ENCODE data around the gene ZC3H14.

The ZC3H14 gene

GRCh38 chr14:88607829-88608228 is 45.0 kb downstream of the ZC3H14 start:
- TF ChIP-seq, protein P1, sequence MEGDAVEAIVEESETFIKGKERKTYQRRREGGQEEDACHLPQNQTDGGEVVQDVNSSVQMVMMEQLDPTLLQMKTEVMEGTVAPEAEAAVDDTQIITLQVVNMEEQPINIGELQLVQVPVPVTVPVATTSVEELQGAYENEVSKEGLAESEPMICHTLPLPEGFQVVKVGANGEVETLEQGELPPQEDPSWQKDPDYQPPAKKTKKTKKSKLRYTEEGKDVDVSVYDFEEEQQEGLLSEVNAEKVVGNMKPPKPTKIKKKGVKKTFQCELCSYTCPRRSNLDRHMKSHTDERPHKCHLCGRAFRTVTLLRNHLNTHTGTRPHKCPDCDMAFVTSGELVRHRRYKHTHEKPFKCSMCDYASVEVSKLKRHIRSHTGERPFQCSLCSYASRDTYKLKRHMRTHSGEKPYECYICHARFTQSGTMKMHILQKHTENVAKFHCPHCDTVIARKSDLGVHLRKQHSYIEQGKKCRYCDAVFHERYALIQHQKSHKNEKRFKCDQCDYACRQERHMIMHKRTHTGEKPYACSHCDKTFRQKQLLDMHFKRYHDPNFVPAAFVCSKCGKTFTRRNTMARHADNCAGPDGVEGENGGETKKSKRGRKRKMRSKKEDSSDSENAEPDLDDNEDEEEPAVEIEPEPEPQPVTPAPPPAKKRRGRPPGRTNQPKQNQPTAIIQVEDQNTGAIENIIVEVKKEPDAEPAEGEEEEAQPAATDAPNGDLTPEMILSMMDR (IDR thresholded peaks at IDR 0.05; ENCODE audit: extremely low read depth, missing control alignments) = no peak

DNA sequence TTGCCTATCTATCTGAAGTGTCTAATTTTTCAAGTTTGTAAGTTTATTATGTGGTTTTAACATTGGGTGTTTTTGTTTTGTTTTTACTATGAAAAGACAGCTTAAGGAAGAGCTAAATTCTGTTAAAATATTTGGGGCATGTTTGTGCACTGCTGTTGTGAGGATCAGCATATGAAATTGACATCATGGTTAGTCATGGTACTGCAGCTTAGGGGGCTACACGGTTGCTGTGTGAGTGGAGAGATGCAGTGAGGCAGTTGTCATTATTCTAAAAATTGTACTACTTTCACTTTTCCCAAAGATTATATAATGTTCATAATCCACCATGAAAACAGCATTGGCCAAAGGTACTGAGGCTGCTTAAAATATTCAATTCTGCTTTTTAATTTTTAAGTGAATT is 49.0 kb downstream of the ZC3H14 start:
- DNase-seq (ENCODE audit: low spot score) = no peak
- TF ChIP-seq, protein P1 (IDR thresholded peaks at IDR 0.05; ENCODE audit: extremely low read depth, missing control alignments) = no peak

More at GRCh38 chr14:88607829-88608228, 45.0 kb downstream of the ZC3H14 start:
- DNase-seq (ENCODE audit: low spot score) = no peak

DNA sequence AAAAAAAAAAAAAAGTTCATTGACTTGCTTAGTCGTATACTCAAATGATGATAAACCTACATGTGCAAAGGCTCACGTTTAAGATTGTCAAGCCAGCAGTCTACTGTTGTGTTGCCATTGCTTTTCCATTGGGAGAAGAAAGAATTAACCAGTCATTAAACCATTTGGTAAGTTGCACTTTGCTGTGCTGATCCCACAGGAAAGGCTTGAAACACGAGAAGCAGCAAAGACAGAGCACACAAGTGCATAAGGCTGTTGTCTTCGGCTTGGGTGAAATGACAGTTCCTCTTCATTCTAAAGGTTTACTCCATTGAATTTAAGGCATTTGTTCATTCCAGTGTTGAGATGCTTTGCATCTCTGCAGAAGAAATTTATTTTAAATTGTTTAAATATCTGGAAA is 50.1 kb downstream of the ZC3H14 start:
- DNase-seq (ENCODE audit: low spot score) = no peak
- TF ChIP-seq, protein P1 (IDR thresholded peaks at IDR 0.05; ENCODE audit: extremely low read depth, missing control alignments) = no peak

GRCh38 chr14:88613552-88614010 is 50.7 kb downstream of the ZC3H14 start:
- TF ChIP-seq, protein P1 (IDR thresholded peaks at IDR 0.05; ENCODE audit: extremely low read depth, missing control alignments) = no peak
- DNase-seq (ENCODE audit: low spot score) = peak; percentile 7

DNA sequence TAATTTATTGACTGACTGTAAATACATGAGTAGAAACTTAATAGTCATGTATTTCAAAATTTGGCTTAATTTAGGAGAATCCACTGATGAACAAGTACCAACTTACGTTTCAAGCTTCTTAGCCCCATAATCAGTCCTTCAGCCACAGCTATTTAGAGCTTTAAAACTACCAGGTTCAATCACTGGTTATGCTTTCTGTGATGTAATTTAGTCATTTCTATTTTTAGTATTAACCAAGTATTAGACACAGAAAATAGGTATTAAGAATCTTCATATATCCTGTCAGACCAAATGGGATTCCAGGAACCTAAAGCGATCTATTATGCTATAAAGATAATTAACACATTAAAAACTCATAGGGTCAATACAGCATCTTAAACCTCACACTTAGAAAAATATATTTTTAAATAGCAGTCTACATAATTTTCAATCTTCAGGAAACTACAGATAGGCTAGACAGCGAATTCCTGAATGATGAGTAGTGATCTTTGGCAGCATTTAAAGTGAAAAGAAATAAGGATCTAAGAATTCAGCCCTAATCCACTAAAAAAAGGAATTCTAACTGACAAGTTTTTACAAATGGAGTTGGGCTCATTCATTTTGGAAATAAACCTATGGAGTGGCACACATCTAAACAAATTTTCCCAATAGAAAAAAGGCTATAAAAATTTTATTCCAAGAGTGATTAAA is 51.5 kb downstream of the ZC3H14 start:
- DNase-seq (ENCODE audit: low spot score) = peak; percentile 19

DNA sequence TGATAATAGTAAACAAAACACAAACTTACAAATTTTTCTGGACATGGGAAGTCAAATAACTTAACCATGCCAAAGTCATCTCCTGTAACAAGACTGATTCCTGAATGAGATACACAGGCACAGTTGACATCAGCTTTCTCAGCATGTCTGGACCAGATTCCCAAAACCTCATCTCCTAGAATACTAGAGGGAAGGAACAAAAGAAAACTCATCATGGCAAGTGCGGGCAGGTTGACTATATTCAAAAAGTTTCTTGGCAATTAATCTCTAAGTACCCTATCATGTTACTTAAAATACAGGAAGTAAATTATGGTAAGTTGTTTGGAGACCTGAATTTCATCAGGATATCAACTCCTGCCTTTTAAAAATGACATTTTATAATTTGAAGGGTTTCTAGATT is 53.9 kb downstream of the ZC3H14 start:
- no peak for DNase-seq (ENCODE audit: low spot score)
- TF ChIP-seq, protein P1 (IDR thresholded peaks at IDR 0.05; ENCODE audit: extremely low read depth, missing control alignments) = no peak

More for the DNA sequence above, 51.5 kb downstream of the ZC3H14 start:
- TF ChIP-seq, protein P1 (IDR thresholded peaks at IDR 0.05; ENCODE audit: extremely low read depth, missing control alignments) = no peak

DNA sequence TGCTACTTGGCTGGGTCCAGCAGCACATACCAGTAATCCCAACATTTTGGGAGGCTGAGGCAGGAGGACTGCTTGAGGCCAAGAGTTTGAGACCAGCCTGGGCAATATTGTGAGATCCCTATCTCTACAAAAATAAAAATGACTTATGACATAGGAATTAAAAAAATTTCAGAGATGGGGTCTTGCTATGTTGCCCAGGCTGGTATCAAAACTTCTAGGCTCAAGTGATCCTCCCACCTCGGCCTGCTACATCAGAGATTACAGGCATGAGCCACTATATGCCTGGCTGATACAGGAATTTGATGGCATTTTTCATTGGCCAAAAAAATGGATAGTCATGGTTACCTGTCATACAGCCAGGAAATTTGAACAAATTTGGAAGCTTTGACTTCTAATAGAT is 54.6 kb downstream of the ZC3H14 start:
- TF ChIP-seq, protein P1 (IDR thresholded peaks at IDR 0.05; ENCODE audit: extremely low read depth, missing control alignments) = no peak
- no peak for DNase-seq (ENCODE audit: low spot score)

Measured in GM20000 (cell line).